ENCODE results near the gene TFCP2L1. TPM values are rescaled to one million over a fixed set of nuclear protein-coding genes. Genes with fewer than 3 reads are reported as not detected.

The TFCP2L1 gene
- total RNA-seq, 1 experiment from 2014 or later, result 1.8 TPM

DNA sequence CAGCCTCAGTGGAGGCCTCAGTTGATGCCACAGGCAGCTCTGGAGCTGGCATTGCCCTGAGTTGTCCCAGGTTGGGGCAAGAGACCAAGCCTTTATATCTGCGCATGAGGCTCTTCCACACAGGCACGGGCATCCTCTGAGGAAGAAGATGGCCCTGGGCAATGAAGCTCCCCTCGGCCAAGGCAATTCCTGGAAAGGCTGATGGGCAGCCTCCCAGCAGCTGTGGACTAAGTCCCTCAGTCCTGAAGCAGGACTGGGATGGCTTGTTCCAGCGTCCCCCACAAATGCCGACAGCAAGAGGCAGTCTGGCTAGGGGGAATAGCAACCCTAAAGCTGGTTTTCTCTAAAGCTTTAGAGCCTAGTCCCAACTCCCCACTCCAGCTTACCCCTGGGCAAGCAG lies 90.0 kb downstream of the TFCP2L1 start:
- H3K4ac ChIP-seq (ENCODE audit: low read depth, low read length), result no peak overlapping the region
- no peaks in the 10 kb centered on the region for H4K20me1 ChIP-seq (ENCODE audit: control insufficient read depth, insufficient read depth, insufficient read length)
- TF ChIP-seq, protein P1, sequence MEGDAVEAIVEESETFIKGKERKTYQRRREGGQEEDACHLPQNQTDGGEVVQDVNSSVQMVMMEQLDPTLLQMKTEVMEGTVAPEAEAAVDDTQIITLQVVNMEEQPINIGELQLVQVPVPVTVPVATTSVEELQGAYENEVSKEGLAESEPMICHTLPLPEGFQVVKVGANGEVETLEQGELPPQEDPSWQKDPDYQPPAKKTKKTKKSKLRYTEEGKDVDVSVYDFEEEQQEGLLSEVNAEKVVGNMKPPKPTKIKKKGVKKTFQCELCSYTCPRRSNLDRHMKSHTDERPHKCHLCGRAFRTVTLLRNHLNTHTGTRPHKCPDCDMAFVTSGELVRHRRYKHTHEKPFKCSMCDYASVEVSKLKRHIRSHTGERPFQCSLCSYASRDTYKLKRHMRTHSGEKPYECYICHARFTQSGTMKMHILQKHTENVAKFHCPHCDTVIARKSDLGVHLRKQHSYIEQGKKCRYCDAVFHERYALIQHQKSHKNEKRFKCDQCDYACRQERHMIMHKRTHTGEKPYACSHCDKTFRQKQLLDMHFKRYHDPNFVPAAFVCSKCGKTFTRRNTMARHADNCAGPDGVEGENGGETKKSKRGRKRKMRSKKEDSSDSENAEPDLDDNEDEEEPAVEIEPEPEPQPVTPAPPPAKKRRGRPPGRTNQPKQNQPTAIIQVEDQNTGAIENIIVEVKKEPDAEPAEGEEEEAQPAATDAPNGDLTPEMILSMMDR (conservative IDR thresholded peaks at IDR 0.05), result no peak
- no peaks in the 10 kb centered on the region for H3K9me3 Mint-ChIP-seq
- H3K27ac Mint-ChIP-seq, result no peak overlapping the region
- H3K36me3 Mint-ChIP-seq (ENCODE audit: insufficient read depth in 1 of 3, low read depth in 3 of 3), result no peaks in the 10 kb centered on the region
- H3K27me3 ChIP-seq (ENCODE audit: insufficient read depth, low read length), result no peaks in the 10 kb centered on the region
- H4K5ac ChIP-seq (ENCODE audit: insufficient read length, low read depth, low read length), result no peak overlapping the region
- no peak overlapping the region for H4K91ac ChIP-seq (ENCODE audit: insufficient read length, low read depth, low read length)
- H3K23me2 ChIP-seq (ENCODE audit: insufficient read length, low read depth, low read length, poor library complexity, severe bottlenecking), result no peaks in the 10 kb centered on the region
- no peak overlapping the region for H3K4me3 Mint-ChIP-seq
- H2BK5ac ChIP-seq (ENCODE audit: insufficient read length, low read length), result no peak overlapping the region
- H3K9ac ChIP-seq (ENCODE audit: extremely low read depth, insufficient read length, low read length), result no peak overlapping the region
- peaks cover 4% of the 10 kb centered on the region for H3K27me3 Mint-ChIP-seq (ENCODE audit: low read depth)
- no peak for DNase-seq
- no peak overlapping the region for H4K8ac ChIP-seq (replicated peaks; ENCODE audit: insufficient read length, low read depth, low read length)
- no peak overlapping the region for H2BK15ac ChIP-seq (ENCODE audit: low read depth, low read length)
- no peak overlapping the region for H2AK5ac ChIP-seq (ENCODE audit: insufficient read length, low read length)
- no peaks in the 10 kb centered on the region for H3K79me2 ChIP-seq (ENCODE audit: insufficient read depth, low read length)
- H2BK120ac ChIP-seq (ENCODE audit: low read depth, low read length, poor library complexity, severe bottlenecking), result no peak overlapping the region
- H3K4me1 Mint-ChIP-seq, result peaks cover 11 to 12% of the 10 kb centered on the region in 2 experiments
- no peak overlapping the region for H3K14ac ChIP-seq (ENCODE audit: insufficient read depth, low read length)
- H3T11ph ChIP-seq (ENCODE audit: low read length), result no peak overlapping the region
- no peaks in the 10 kb centered on the region for H3K4me1 ChIP-seq (ENCODE audit: insufficient read depth, low read length)
- H2AFZ ChIP-seq (ENCODE audit: low read length), result no peak overlapping the region
- no peak overlapping the region for H3K56ac ChIP-seq (ENCODE audit: insufficient read length, low read depth, low read length)
- no peaks in the 10 kb centered on the region for H3K9me3 ChIP-seq (ENCODE audit: control insufficient read depth, low read depth, low read length)
- H3K23ac ChIP-seq (ENCODE audit: insufficient read length, low read depth, low read length), result no peak overlapping the region
- H2BK20ac ChIP-seq (ENCODE audit: low read depth, low read length, poor library complexity, severe bottlenecking), result no peak overlapping the region
- H3K18ac ChIP-seq (ENCODE audit: insufficient read length, low read depth, low read length), result no peak overlapping the region
- H3K79me1 ChIP-seq (ENCODE audit: insufficient read depth, low read depth, low read length, poor library complexity, severe bottlenecking), result no peaks in the 10 kb centered on the region
- no peak overlapping the region for H3K4me2 ChIP-seq (ENCODE audit: insufficient read depth, insufficient read length, low read length)
- no peak overlapping the region for H2BK12ac ChIP-seq (ENCODE audit: insufficient read length, low read depth, low read length)
- H3K27ac ChIP-seq (ENCODE audit: insufficient read length, low read depth, low read length), result no peak overlapping the region
- no CpG with 5 or more reads among the region's 5 CpGs for WGBS (ENCODE audit: extremely low coverage, insufficient read length, low lambda C conversion rate)

All from H9 (cell line).